MV-4-11 (cell line): ENCODE results near the gene SLC11A2.
A peak's percentile ranks its signal among the peaks of the same experiment; 100 is the strongest.
"Not testable (repeated sequence)": the region's sequence is repeated elsewhere in the genome, so short reads cannot be mapped to it uniquely, and the experiment has no call there.

Experiments used
- DNase-seq: peaks from one replicate; lab custom pipeline; 2025; lab: John Stamatoyannopoulos, UW

SLC11A2 gene

DNA sequence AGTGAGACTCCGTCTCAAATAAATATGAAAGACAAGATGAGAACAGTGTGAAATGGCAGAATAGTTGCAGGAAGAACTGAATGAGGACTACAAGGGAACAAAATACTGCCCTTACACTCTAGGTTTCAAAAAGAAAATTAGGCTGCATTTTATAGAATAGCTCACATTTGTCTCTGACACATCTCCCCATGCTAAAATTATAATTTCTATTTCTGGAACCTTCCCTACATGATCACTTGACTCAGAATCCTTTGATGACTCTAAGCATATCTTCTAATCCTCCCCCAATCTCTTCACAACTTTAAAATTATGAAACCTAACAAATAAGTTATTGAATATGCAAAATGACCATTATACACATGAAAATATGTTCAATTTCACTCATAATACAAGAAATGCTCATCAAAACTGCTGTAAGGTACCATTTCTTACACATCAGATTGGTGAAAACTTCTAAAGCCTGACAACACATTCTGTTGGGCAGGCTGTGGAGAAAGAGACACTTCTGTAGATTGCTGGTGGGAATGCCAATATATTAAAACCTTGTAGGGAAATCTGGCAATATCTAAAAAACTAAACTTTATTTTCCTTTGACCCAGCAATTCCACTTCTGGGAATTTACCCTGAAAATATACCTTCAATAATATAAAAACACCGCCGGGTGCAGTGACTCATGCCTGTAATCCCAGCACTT is 78.1 kb downstream of the SLC11A2 start:
- no peak for DNase-seq

DNA sequence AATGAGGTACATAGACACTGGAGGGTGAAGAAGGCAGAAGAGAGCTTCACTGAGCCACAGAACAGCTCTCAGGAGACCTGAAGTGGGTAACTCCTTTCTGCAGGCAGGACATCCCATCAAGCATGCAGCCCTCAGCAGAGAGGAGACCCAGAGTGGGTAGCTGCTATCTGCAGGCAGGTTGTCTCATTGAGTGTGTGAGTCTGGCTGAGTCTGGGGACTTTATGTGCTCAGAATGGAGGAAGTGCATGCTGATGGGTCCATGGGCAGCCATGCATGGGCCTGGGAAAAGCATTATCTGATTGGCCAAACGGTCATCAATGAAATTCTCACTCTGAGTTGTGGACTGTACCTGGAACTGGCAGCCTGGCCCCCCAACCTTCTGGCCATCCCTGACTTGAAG is 88.5 kb downstream of the SLC11A2 start:
- no peak for DNase-seq

DNA sequence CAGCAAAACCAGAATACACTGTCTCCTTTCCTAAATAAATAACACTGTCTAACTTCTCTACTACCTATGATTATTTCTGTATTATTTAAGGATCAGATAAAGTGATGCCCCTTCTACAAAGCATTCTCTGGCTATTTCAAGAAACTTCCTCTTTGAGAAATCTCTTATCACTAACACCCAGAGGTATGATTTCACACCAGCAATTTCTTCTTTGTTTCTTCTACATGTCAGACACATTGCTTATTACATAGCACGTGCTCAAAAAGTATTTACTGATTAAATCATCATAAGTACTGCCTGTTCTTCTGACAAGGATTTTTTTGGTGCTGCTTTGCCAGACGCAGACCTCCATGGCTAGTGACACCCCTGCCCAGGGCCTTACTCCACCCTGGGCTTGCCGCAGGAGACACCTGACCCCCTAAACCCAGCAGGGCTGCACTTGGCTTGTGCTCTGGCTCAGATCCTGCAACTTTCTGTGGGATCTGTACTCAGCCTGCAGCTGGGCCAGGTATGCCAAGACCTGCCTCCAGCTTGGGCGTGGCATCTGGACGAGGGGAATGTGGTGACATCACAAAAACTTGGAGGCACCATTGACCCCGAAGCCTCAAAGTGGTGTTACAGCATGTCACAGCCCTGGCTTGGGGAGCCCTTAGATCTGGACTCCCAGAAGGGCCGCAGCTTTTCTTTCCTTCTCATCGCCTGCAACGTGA is 89.2 kb downstream of the SLC11A2 start:
- peak; percentile 30 for DNase-seq

DNA sequence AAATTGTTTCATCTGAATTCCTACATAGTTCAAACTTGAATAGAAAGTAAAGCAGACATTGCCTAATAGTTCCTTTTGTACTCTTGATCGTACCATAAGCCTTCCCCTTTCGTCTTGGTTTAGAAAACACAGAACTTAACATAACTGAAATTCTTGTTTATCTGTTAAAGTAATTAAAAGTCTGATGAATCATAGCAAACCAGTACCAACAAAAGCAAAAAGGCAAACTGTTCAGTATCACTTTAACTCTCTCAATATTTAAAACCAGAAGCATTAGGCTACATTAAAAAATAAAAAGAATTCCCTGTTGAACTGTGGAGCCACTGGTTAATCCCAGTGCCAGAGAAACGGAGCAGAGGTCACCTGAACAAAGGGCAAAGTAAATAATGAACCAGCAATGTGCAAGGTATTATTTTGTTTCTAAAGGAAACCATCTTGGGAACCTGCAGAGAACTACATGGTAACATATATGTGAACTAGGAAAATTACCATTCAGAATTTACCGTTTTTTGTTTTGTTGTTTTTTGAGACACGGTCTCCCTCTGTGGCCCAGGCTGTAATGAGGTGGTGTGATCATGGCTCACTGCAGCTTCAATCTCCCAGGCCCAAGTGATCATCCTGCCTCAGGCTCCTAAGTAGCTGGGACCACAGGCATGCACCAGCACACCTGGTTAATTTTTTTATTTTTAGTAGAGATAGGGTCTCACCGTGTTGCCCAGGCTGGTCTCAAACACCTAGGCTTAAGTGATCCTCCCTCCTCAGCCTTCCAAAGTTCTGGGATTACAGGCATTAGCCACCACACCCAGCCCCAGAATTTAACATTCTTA is 91.0 kb downstream of the SLC11A2 start:
- DNase-seq: peak; percentile 82

DNA sequence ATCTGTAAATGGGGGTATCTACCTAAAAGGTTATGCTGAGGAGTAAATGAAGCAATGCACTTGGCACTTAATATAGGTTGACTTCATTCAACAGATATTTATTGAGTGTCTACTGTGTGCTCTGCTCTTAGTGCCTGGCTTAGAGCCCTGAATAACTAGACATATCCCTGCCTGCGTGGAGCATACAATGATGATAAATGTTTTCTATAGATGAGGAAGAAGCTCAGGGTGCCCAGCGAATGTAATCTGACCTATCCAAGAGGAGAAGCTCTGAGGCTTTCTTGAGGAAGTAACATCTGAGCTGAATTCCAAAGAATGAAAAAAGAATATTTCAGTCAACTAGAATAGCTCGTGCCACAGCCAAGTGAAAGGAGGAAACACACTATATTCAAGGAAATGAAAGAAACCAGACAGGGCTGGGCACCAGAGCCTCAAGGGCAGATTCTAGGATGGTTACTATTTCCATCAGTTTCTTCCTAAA is 91.8 kb downstream of the SLC11A2 start:
- peak; percentile 89 for DNase-seq

DNA sequence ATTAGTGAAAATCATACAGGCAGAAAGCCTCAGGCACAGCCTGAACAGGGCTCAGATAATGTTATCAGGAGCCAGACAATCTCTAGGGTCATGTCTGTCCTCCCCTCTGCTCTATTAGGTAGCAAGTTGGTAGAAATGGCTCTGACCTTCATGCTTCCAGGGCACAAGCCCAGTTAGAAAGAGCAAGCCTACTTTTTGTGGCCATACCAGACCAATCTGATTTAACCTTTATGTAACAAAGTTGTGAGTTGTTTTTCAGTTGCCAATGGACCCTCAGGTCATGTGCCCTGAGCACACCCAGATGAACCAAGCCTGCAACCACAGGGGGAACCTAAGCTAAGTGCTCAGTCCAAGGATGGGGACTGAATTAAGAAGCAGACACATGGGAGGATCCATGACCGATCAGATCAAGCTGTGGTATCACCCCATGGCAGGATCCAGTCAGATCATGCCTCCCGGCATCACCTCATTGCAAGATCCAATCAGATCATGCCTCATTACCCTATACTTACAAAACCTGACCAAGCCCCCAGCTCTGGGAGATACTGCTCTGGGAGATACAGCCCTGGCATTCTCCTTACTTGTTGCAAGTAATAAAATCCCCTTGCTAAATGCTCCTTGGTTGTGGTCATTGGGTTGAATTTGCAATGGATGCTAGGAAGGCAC is 92.6 kb downstream of the SLC11A2 start:
- DNase-seq: peak; percentile 24

DNA sequence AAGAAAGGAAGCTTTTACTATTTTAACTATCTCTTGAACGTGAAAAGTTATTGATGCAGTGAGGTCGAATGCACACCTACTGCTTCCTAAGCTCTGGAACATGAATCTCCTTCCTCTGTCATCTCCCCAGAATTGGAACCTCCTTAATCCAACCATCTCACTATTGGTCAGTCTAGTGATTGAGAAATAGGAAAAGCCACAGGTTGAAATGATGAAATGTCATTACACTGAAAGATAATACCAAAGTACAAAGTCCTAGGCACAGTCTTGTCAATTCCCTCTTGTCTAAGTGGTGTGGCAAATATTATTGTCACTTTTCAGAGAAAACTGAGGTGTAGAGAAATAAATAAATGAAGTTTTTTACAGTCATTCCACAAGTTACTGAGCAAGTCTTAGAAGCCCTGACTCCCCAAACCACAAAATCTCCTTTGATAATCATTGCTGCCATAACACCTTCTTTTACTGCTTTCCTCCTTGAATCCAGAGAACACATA is 93.3 kb downstream of the SLC11A2 start:
- peak; percentile 65 for DNase-seq

DNA sequence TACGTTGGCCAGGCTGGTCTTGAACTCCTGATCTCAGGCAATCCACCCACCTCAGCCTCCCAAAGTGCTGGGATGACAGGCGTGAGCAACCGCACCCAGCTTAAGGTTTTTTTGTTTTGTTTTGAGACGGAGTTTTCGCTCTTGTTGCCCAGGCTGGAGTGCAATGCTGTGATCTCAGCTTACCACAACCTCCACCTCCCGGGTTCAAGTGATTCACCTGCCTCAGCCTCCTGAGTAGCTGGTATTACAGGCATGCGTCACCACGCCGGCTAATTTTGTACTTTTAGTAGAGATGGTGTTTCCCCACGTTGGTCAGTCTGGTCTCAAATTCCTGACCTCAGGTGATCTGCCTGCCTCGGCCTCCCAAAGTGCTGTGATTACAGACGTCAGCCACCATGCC is 95.7 kb downstream of the SLC11A2 start:
- not testable (repeated sequence) for DNase-seq

DNA sequence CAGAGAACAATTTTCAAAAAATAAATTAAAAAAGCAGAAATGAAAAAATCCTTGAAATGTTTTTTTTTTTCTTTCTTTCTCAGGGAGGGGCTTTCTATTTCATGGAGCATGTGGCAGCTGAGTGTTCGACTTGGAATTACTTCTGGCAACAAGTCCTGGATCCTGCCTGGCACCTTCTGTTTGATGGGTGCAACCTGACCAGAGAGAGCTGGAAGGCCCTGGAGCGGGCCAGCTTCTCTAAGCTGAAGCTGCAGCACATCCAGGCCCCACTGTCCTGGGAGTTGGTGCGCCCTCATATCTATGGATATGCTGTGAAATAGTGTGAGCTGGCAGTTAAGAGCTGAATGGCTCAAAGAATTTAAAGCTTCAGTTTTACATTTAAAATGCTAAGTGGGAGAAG is 96.4 kb downstream of the SLC11A2 start:
- DNase-seq: no peak
